ENCODE measurements around the gene DAP.

- no peak for TF ChIP-seq CTCF (optimal IDR thresholded peaks at IDR 0.05 in 1 of 3, IDR thresholded peaks at IDR 0.05 in 1 of 3, conservative IDR thresholded peaks at IDR 0.05 in 1 of 3; ENCODE audit: extremely low read depth in 1 of 3, insufficient read depth in 2 of 3, low read length in 3 of 3)
- no peak for TF ChIP-seq EZH2 (IDR thresholded peaks at IDR 0.05; ENCODE audit: low read length)
Measured at GRCh38 chr5:10680876-10681481, 80.1 kb downstream of the DAP start.

Data from keratinocyte (primary cell).